Fibroblast of pulmonary artery (primary cell): ENCODE data around the gene P2RY1.
A peak's percentile ranks its signal among the peaks of the same experiment; 100 is the strongest.

Source experiments
- DNase-seq: peaks from one replicate; pipeline ENCODE4 v3.0.0-alpha.2; 2010; ENCODE audit warnings: low read depth
- H3K4me3 ChIP-seq: replicated peaks from 2 replicates; pipeline ENCODE4 v1.5.1; 2011; ENCODE audit warnings: low read depth, mild to moderate bottlenecking, control low read depth, low read length, moderate library complexity
- TF ChIP-seq, protein P1 (sequence below): IDR thresholded peaks from 2 replicates; pipeline ENCODE4 v1.5.1; 2011; ENCODE audit warnings: mild to moderate bottlenecking, control low read depth, low read length, inconsistent platforms; ENCODE audit errors: missing control alignments

P2RY1 gene

DNA sequence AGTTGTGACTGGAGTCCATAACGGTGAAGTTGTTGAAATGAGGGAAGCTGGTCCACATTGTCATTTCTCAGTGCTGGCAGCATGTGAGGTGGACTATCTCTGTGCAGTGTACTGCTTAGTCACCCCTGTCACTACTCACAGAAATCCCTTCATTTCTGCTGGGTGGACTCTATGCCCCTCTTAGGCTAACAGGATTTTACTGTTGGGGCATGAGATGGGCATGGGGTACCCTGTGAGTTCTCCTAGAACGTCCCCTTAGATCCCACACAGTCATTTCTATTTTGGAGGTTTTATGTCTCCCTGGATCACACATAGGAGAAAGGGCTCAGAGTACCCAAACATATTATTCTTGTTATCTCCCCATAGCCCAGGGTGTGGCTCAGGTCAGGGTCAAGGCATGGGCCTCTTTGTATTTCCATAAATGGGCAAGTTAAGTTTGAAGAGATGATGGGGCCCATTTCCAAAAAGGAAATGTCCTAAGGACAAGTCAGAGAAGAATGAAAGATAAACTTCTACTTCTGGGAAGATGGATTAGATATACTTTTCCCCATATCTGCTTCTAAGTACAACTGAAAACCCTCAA, 15.2 kb downstream of the P2RY1 start:
- DNase-seq = no peak
- TF ChIP-seq, protein P1, sequence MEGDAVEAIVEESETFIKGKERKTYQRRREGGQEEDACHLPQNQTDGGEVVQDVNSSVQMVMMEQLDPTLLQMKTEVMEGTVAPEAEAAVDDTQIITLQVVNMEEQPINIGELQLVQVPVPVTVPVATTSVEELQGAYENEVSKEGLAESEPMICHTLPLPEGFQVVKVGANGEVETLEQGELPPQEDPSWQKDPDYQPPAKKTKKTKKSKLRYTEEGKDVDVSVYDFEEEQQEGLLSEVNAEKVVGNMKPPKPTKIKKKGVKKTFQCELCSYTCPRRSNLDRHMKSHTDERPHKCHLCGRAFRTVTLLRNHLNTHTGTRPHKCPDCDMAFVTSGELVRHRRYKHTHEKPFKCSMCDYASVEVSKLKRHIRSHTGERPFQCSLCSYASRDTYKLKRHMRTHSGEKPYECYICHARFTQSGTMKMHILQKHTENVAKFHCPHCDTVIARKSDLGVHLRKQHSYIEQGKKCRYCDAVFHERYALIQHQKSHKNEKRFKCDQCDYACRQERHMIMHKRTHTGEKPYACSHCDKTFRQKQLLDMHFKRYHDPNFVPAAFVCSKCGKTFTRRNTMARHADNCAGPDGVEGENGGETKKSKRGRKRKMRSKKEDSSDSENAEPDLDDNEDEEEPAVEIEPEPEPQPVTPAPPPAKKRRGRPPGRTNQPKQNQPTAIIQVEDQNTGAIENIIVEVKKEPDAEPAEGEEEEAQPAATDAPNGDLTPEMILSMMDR = no peak

DNA sequence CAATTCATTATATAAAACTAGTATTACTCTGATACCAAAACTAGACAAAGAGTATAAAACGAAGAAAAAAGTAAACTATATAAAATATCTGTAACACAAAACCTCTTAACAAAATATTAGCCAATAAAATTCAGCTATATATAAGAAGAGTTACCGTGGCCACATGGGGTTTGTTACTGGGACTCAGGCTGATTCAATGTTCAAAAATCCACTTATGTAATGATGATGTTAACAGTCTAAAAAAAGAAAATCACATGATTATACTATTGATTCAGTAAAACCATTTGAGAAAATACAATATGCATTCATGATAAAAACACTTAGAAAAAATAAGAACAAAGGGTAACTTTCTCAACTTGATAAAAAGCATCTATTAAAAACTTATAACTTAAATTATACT, 18.3 kb downstream of the P2RY1 start:
- TF ChIP-seq, protein P1 = no peak
- peak; percentile 60 for DNase-seq

More for the DNA sequence above, 15.2 kb downstream of the P2RY1 start:
- H3K4me3 ChIP-seq = no peak overlapping the region

DNA sequence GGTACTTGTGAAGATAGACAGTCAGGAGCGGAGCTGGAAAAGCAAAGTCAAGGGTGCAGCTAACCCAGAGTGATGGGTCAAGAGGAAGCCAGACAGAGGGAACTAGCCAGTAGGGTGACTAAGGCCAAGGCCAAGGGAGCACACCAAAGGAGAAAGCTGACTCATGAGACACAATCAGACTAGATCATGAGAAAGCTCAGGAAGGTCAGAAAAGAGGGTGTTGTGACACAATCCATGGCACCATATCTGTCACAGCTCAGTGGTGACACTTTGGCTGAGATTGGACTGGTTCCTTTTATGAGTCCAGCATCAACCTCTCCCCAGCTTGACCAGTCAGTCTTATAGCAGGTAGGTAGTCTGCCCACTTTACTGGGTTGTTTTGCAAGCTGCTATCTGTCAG, 22.2 kb downstream of the P2RY1 start:
- no peak overlapping the region for H3K4me3 ChIP-seq
- no peak for DNase-seq
- TF ChIP-seq, protein P1 = no peak

More for the DNA sequence above, 18.3 kb downstream of the P2RY1 start:
- H3K4me3 ChIP-seq = no peak overlapping the region

DNA sequence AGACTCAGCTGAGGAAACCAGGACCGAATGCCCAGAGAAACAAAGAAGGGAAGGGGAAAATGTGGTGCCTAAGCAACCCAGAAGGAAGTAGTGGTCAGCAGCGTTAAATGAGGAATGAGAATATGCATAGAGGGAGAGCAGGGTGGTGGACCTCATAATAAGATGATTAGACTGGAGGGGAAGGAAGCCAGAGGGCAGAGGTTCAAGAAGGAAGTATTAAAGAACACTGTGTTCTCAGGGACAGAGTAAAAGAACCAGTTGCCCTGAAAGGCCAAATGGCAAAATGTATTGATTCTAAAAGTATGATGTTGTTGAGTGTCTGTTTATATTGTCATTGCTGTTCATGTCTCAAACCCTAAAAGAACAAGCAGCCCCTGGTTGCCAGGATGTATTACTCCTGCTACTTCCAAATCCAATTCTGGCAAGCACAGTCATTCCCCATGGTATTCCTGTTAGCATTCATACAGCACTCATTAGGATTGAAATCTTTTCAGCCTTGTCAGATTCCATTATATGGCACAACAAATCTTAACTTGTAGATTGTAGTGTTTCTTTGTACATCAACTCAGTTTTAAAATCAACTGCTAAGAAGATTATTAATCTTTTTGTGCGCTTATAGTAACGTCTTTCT, 23.4 kb downstream of the P2RY1 start:
- DNase-seq = no peak
- H3K4me3 ChIP-seq = no peak overlapping the region
- TF ChIP-seq, protein P1 = no peak

DNA sequence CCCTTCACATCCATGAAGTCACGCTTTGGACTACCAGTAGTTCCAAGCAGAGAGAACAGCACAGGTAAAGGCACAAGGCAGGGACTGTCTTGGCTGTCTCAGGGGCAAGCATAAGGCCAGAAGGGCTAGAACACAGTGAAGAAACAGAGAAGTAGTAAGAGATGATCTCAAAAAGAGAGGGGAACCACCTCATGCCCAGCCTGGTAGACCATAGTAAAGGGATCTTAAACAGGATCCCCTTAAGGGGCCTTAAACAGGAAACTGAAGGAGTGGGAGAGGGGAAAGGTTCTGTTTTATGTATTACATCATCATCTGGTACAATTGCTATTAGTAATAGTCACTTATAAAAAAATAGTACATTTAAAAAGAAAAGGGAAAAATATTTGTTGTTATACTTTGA, 25.8 kb downstream of the P2RY1 start:
- TF ChIP-seq, protein P1 = no peak
- DNase-seq = peak; percentile 20
- no peak overlapping the region for H3K4me3 ChIP-seq

DNA sequence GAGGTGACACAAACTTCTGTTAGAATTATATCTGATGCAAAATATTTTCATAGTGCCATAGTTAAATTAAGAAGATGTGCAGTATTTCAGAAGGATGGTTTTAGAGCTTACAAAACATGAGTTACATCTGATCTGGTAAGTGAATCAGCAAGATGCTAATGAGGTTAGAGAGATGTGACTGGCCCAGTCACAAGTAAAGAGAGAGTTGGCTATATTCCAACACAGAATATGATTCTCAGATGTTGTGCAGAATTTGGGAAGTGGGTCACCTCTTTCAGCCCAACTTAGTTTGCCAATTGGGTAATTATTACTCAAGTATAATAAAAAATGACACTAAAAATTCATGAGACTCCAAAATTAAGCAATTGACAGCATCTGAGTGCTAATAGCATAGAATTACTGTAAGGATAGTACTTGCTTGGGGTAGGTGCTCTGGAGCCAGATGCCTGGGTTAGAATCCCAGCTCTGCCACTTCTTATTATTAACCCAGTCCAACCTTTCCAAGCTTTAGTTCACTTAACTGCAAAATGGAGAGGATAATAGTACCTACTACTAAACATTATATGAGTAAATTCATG, 30.8 kb downstream of the P2RY1 start:
- TF ChIP-seq, protein P1 = no peak
- no peak for DNase-seq
- H3K4me3 ChIP-seq = no peak overlapping the region
